ENCODE measurements around the gene MFN2.
"Not testable (repeated sequence)": the region's sequence is repeated elsewhere in the genome, so short reads cannot be mapped to it uniquely, and the experiment has no call there.

Gene MFN2

GRCh38 chr1:12006167-12006921 is 26.1 kb downstream of the MFN2 start:
- no peak for TF ChIP-seq CTCF (IDR thresholded peaks at IDR 0.05; ENCODE audit: low read depth, low read length)
- no peak overlapping the region for H3K4me3 ChIP-seq (ENCODE audit: low read depth, low read length)

GRCh38 chr1:12007204-12007603 is 27.0 kb downstream of the MFN2 start:
- H3K4me3 ChIP-seq (ENCODE audit: low read depth, low read length): no peak overlapping the region
- TF ChIP-seq CTCF (IDR thresholded peaks at IDR 0.05; ENCODE audit: low read depth, low read length): no peak

DNA sequence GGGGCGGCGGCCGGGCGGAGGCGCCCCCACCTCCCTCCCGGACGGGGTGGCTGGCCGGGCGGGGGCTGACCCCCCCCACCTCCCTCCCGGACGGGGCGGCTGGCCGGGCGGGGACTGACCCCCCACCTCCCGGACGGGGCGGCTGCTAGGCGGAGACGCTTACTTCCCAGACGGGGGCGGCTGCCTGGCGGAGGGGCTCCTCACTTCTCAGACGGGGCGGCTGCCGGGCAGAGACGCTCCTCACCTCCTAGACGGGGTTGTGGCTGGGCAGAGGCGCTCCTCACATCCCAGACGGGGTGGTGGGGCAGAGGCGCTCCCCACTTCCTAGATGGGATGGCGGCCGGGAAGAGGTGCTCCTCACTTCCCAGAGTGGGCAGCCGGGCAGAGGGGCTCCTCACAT is 28.1 kb downstream of the MFN2 start:
- not testable (repeated sequence) for H3K4me3 ChIP-seq (ENCODE audit: low read depth, low read length)

- no peak overlapping the region for H3K4me3 ChIP-seq (ENCODE audit: low read depth, low read length)
Measured at GRCh38 chr1:12009318-12009947, 29.2 kb downstream of the MFN2 start.

DNA sequence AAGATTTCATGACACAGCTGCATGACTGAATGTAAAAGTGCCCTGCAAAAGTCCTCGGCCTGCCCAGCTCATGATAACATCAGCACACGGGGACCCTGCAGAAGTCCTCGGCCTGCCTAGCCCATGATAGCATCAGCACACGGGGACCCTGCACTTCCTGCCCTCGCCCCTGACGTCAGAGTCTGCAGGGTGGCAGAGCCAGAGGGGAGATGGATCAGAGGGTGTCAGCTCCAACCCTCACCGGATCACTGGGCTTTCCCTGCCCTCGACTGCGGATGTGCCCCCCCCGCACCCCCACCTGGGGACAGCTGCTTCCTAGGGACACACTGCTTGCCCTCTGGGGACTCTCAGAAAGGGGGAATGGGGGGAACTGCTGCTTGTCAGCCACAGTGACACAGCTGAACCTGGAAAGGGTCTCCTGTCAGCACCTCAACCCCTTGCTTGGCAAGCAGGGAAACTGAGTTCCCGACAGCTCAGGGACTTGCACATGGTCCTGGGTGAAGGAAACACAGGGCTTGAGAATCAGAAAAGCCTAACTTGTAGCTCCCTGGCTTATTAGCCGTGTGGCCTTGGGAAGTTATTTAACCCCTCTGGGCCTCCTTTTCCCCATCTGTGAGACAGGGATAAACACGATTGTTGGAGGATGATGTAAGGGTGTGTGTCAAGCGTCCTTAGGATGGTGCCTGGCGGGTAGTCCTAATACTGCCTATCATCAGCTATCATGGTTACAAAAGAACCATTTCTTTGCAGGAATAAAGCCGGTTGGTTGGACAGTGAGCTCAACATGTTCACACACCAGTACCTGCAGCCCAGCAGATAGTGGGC is 30.7 kb downstream of the MFN2 start:
- TF ChIP-seq CTCF (IDR thresholded peaks at IDR 0.05; ENCODE audit: low read depth, low read length): no peak
- no peak overlapping the region for H3K4me3 ChIP-seq (ENCODE audit: low read depth, low read length)

More at GRCh38 chr1:12009318-12009947, 29.2 kb downstream of the MFN2 start:
- no peak for TF ChIP-seq CTCF (IDR thresholded peaks at IDR 0.05; ENCODE audit: low read depth, low read length)

- no peak for TF ChIP-seq CTCF (IDR thresholded peaks at IDR 0.05; ENCODE audit: low read depth, low read length)
- H3K4me3 ChIP-seq (ENCODE audit: low read depth, low read length): no peak overlapping the region
Measured at GRCh38 chr1:12011998-12012397, 31.8 kb downstream of the MFN2 start.

GRCh38 chr1:12012560-12013316 is 32.5 kb downstream of the MFN2 start:
- no peak overlapping the region for H3K4me3 ChIP-seq (ENCODE audit: low read depth, low read length)
- no peak for TF ChIP-seq CTCF (IDR thresholded peaks at IDR 0.05; ENCODE audit: low read depth, low read length)

Measured in WI38 (cell line).